Measurements from ENCODE around the gene LIM2. TPM values are rescaled to one million over a fixed set of nuclear protein-coding genes. Genes with fewer than 3 reads are reported as not detected.

Gene LIM2
- total and polyA plus RNA-seq, 2 of the 4 experiments (the other 2 are of a cell fraction) = not detected

DNA sequence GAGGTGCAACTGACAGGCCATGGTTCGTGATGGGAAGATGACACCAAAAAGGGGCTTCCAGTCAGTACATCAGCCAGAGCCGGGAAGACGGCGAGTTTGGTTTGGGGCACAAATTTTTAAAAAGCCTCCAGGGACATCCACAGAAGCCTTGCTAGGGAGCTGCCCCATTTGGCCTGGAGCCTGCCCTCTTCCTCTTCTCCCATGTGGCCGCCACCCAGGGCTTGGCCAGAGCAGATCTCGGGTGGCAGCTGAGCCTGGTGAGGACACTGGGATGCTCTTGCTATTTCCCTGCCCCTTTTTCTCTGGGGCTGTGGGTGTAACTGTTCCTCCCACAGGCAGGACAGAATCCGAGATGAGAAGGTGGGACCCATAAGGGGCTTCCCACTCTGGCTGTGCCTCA is 29.8 kb downstream of the LIM2 start:
- ChIA-PET POLR2A (ENCODE audit: unreplicated experiment) (interaction anchor here (0.6 kb wide), 1 partner anchor 19 kb away, joined by 5 read pairs; no protein-coding TSS in a partner anchor), CTCF (no interaction called here)
- Histone ChIP-seq H3K36me3 (ENCODE audit: control insufficient read depth, insufficient read depth, low read length) (no peaks in the 10 kb centered on the region; the same call in 1 of the 2 replicates), H4K91ac (ENCODE audit: insufficient read depth, low read depth, low read length) (no peak overlapping the region), H4K8ac (ENCODE audit: low read depth in 2 of 2, low read length in 2 of 2) (no peak overlapping the region), H3K56ac (ENCODE audit: extremely low read depth, insufficient read depth, low read length) (no peak overlapping the region), H2AK9ac (replicated peaks; ENCODE audit: low read depth, low read length, poor library complexity) (no peak overlapping the region), H2BK20ac (ENCODE audit: low read depth, low read length) (no peak overlapping the region), H3K9me3 (ENCODE audit: control insufficient read depth, insufficient read depth, low read length) (no peaks in the 10 kb centered on the region), H2AK5ac (ENCODE audit: low read depth, low read length) (no peak overlapping the region), H3K18ac (ENCODE audit: low read depth, low read length) (no peak overlapping the region), H3K4me1 (ENCODE audit: control insufficient read depth, insufficient read depth, low read length) (peaks cover 10% of the 10 kb centered on the region), H3K4me2 (ENCODE audit: low read depth, low read length) (no peak overlapping the region), H2BK120ac (ENCODE audit: low read depth, low read length) (no peak overlapping the region), H3K23ac (ENCODE audit: low read depth, low read length) (no peak overlapping the region), H3K4ac (ENCODE audit: low read depth, low read length) (no peak overlapping the region), H4K20me1 (ENCODE audit: insufficient read depth, low read length) (peaks cover 3% of the 10 kb centered on the region), H3K9me1 (ENCODE audit: insufficient read depth, low read length) (0 out of 2 replicates have a peak, but pooled peaks cover 2% of the 10 kb centered on the region), H3K9ac (ENCODE audit: low read depth, low read length) (no peak overlapping the region), H3K27me3 (ENCODE audit: control insufficient read depth, insufficient read depth, low read length) (no peaks in the 10 kb centered on the region), H3K4me3 (ENCODE audit: insufficient read depth, low read depth, low read length) (no peak overlapping the region), H3K14ac (replicated peaks; ENCODE audit: low read depth, low read length) (no peak overlapping the region), H3K27ac (ENCODE audit: insufficient read depth, low read length) (no peak overlapping the region), H2AFZ (replicated peaks; ENCODE audit: low read length, poor library complexity) (no peak overlapping the region), H2BK5ac (ENCODE audit: low read depth, low read length, poor library complexity, severe bottlenecking) (no peak overlapping the region), H2BK15ac (ENCODE audit: low read depth, low read length) (no peak overlapping the region), H4K5ac (ENCODE audit: low read depth, low read length) (no peak overlapping the region), H3K79me1 (ENCODE audit: low read depth in 1 of 2, low read length in 2 of 2) (peaks cover 8 to 16% of the 10 kb centered on the region in 2 experiments; a peak in 3 of 4 replicates)
- ATAC-seq (ENCODE audit: low read depth) = no peak
- no peak for DNase-seq
- dilution Hi-C loops (cut with HindIII; ENCODE audit: low sequenced_read_pairs, unreplicated experiment) (no loop called here), in situ Hi-C loops (cut with MboI; ENCODE audit: low sequenced_read_pairs) (no loop called here), intact Hi-C loops (cut with micrococcal nuclease) (no loop called here)
- TF ChIP-seq NFE2L2 (IDR thresholded peaks at IDR 0.05; ENCODE audit: low read depth, low read length) = no peak
- no peak for TF ChIP-seq CEBPB (IDR thresholded peaks at IDR 0.05; ENCODE audit: low read depth, low read length)
- TF ChIP-seq, protein P1, sequence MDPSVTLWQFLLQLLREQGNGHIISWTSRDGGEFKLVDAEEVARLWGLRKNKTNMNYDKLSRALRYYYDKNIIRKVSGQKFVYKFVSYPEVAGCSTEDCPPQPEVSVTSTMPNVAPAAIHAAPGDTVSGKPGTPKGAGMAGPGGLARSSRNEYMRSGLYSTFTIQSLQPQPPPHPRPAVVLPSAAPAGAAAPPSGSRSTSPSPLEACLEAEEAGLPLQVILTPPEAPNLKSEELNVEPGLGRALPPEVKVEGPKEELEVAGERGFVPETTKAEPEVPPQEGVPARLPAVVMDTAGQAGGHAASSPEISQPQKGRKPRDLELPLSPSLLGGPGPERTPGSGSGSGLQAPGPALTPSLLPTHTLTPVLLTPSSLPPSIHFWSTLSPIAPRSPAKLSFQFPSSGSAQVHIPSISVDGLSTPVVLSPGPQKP (IDR thresholded peaks at IDR 0.05; ENCODE audit: borderline replicate concordance, low read depth, low read length) = no peak
- no peak for TF ChIP-seq MAFK (IDR thresholded peaks at IDR 0.05; ENCODE audit: low read depth, low read length)
- no peak for TF ChIP-seq SMC3 (IDR thresholded peaks at IDR 0.05; ENCODE audit: low read depth, low read length)
- TF ChIP-seq POLR2A (IDR thresholded peaks at IDR 0.05; ENCODE audit: low read depth, low read length) = no peak
- no peak for TF ChIP-seq RAD21 (IDR thresholded peaks at IDR 0.05; ENCODE audit: low read length)
- no peak for TF ChIP-seq RCOR1 (IDR thresholded peaks at IDR 0.05; ENCODE audit: insufficient replicate concordance, low read length)
- no peak for TF ChIP-seq FOS (IDR thresholded peaks at IDR 0.05; ENCODE audit: low read depth, low read length)
- TF ChIP-seq CHD1 (IDR thresholded peaks at IDR 0.05; ENCODE audit: low read depth, low read length) = no peak
- no peak for TF ChIP-seq MXI1 (IDR thresholded peaks at IDR 0.05; ENCODE audit: borderline replicate concordance, low read depth, low read length)
- TF ChIP-seq RFX5 (IDR thresholded peaks at IDR 0.05; ENCODE audit: low read depth, low read length) = no peak
- TF ChIP-seq, protein P2, sequence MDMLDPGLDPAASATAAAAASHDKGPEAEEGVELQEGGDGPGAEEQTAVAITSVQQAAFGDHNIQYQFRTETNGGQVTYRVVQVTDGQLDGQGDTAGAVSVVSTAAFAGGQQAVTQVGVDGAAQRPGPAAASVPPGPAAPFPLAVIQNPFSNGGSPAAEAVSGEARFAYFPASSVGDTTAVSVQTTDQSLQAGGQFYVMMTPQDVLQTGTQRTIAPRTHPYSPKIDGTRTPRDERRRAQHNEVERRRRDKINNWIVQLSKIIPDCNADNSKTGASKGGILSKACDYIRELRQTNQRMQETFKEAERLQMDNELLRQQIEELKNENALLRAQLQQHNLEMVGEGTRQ (IDR thresholded peaks at IDR 0.05; ENCODE audit: low read depth, low read length) = no peak
- TF ChIP-seq, protein P3, sequence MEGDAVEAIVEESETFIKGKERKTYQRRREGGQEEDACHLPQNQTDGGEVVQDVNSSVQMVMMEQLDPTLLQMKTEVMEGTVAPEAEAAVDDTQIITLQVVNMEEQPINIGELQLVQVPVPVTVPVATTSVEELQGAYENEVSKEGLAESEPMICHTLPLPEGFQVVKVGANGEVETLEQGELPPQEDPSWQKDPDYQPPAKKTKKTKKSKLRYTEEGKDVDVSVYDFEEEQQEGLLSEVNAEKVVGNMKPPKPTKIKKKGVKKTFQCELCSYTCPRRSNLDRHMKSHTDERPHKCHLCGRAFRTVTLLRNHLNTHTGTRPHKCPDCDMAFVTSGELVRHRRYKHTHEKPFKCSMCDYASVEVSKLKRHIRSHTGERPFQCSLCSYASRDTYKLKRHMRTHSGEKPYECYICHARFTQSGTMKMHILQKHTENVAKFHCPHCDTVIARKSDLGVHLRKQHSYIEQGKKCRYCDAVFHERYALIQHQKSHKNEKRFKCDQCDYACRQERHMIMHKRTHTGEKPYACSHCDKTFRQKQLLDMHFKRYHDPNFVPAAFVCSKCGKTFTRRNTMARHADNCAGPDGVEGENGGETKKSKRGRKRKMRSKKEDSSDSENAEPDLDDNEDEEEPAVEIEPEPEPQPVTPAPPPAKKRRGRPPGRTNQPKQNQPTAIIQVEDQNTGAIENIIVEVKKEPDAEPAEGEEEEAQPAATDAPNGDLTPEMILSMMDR (conservative IDR thresholded peaks at IDR 0.05; ENCODE audit: low read depth, low read length) = no peak
- TF ChIP-seq MAZ (IDR thresholded peaks at IDR 0.05; ENCODE audit: borderline replicate concordance, low read depth, low read length) = no peak
- TF ChIP-seq BHLHE40 (IDR thresholded peaks at IDR 0.05; ENCODE audit: low read depth, low read length) = no peak
- 100% methylated on average over 1 of the region's 7 CpGs; no CpG with 5 or more reads in 1 of the 2 experiments for WGBS, 2 experiments (ENCODE audit: extremely low coverage in 2 of 2, insufficient read length in 1 of 2)
- no TSS peak for BruUV-seq (replicated peaks)

Measured in IMR-90 (cell line).